Loucy (cell line): ENCODE results near the gene PTPRN2.

ENCODE experiments used
- H2AFZ ChIP-seq: fragments of 200-600 bp; sonication (generic); 2 replicates; pipeline ENCODE4 v1.6.0; 2016; ENCODE audit warnings: antibody characterized with exemption, mild to moderate bottlenecking, low read length, moderate library complexity
- H3F3A ChIP-seq: fragments of 200-600 bp; 2 replicates; pipeline ENCODE4 v1.6.0; 2016; ENCODE audit warnings: antibody characterized with exemption, low read depth, mild to moderate bottlenecking
- H3K27me3 ChIP-seq: fragments of 200-600 bp; sonication (generic); 2 replicates; pipeline ENCODE4 v1.6.1; 2014; ENCODE audit warnings: low read length, mild to moderate bottlenecking; ENCODE audit not compliant: insufficient read depth, poor library complexity, severe bottlenecking
- H3K36me3 ChIP-seq: fragments of 200-600 bp; sonication (generic); 2 replicates; pipeline ENCODE4 v1.6.1; 2016; ENCODE audit warnings: low read length; ENCODE audit not compliant: insufficient read depth
- H3K4me1 ChIP-seq: fragments of 200-600 bp; sonication (generic); 2 replicates; pipeline ENCODE4 v1.5.1; 2014; ENCODE audit warnings: low read length, mild to moderate bottlenecking; ENCODE audit not compliant: insufficient read depth, poor library complexity, severe bottlenecking
- H3K4me2 ChIP-seq: fragments of 200-600 bp; sonication (generic); 2 replicates; pipeline ENCODE4 v1.6.0; 2014; ENCODE audit warnings: antibody characterized with exemption, low read length, low read depth, mild to moderate bottlenecking; ENCODE audit not compliant: poor library complexity, severe bottlenecking
- H3K4me3 ChIP-seq: fragments of 200-600 bp; sonication (generic); 2 replicates; pipeline ENCODE4 v1.5.1; 2014; ENCODE audit warnings: low read length, mild to moderate bottlenecking, mixed read lengths; ENCODE audit not compliant: poor library complexity, severe bottlenecking
- H3K79me2 ChIP-seq: fragments of 200-600 bp; sonication (generic); 2 replicates; pipeline ENCODE4 v1.6.1; 2014; ENCODE audit warnings: low read length; ENCODE audit not compliant: insufficient read depth
- H3K9ac ChIP-seq: fragments of 200-600 bp; sonication (generic); 2 replicates; pipeline ENCODE4 v1.6.0; 2014; ENCODE audit warnings: mild to moderate bottlenecking, low read depth, low read length, moderate library complexity; ENCODE audit not compliant: poor library complexity, severe bottlenecking
- H3K9me2 ChIP-seq: fragments of 200-600 bp; sonication (generic); replicated peaks from 2 replicates; pipeline ENCODE4 v1.6.1; 2016; ENCODE audit warnings: low read depth, low read length, mixed read lengths
- H3K9me3 ChIP-seq: fragments of 200-600 bp; sonication (generic); 2 replicates; pipeline ENCODE4 v1.6.1; 2014; ENCODE audit warnings: mild to moderate bottlenecking, antibody characterized with exemption, low read length, low read depth; ENCODE audit not compliant: insufficient read depth
- H4K20me1 ChIP-seq: fragments of 200-600 bp; sonication (generic); 2 replicates; pipeline ENCODE4 v1.6.0; 2014; ENCODE audit warnings: antibody characterized with exemption, low read length, mild to moderate bottlenecking; ENCODE audit not compliant: insufficient read depth, poor library complexity, severe bottlenecking
- EZH2phosphoT487 ChIP-seq: fragments of 200-600 bp; IDR thresholded peaks from 2 replicates; pipeline ENCODE4 v1.6.1; 2018; ENCODE audit warnings: antibody characterized with exemption, mild to moderate bottlenecking, moderate library complexity, borderline replicate concordance
- TF ChIP-seq, protein P1 (sequence below): fragments of 200-600 bp; sonication (generic); conservative IDR thresholded peaks from 2 replicates; pipeline ENCODE4 v1.5.1; 2014; ENCODE audit warnings: mild to moderate bottlenecking, antibody characterized with exemption, low read length

PTPRN2 gene

DNA sequence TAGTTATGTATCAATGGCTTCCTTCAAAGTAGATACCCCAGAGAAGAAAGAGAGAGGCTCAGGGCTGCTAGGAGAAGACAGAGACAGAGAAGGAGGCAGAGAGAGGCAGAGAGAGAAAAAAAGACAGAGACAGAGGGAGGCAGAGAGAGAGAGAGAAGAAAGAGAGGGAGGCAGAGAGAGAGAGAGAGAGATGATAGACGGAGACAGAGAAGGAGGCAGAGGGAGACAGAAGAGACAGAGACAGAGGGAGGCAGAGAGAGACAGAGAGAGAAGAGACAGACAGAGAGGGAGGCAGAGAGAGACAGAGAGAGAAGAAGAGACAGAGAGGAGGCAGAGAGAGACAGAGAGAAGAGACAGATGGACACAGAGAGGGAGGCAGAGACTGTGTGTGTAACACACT, 1062.9 kb downstream of the PTPRN2 start:
- H3K4me1 ChIP-seq, result no peaks in the 10 kb centered on the region
- no peaks in the 10 kb centered on the region for H3K9me2 ChIP-seq
- H4K20me1 ChIP-seq, result no peaks in the 10 kb centered on the region
- no peaks in the 10 kb centered on the region for H3K27me3 ChIP-seq
- H3K4me2 ChIP-seq, result no peak overlapping the region
- no peaks in the 10 kb centered on the region for H3K79me2 ChIP-seq
- no peaks in the 10 kb centered on the region for H3K9me3 ChIP-seq
- no peaks in the 10 kb centered on the region for H3K36me3 ChIP-seq
- H2AFZ ChIP-seq, result no peak overlapping the region
- no peak for TF ChIP-seq EZH2phosphoT487
- H3K9ac ChIP-seq, result no peak overlapping the region
- H3F3A ChIP-seq, result no peaks in the 10 kb centered on the region
- no peak overlapping the region for H3K4me3 ChIP-seq

DNA sequence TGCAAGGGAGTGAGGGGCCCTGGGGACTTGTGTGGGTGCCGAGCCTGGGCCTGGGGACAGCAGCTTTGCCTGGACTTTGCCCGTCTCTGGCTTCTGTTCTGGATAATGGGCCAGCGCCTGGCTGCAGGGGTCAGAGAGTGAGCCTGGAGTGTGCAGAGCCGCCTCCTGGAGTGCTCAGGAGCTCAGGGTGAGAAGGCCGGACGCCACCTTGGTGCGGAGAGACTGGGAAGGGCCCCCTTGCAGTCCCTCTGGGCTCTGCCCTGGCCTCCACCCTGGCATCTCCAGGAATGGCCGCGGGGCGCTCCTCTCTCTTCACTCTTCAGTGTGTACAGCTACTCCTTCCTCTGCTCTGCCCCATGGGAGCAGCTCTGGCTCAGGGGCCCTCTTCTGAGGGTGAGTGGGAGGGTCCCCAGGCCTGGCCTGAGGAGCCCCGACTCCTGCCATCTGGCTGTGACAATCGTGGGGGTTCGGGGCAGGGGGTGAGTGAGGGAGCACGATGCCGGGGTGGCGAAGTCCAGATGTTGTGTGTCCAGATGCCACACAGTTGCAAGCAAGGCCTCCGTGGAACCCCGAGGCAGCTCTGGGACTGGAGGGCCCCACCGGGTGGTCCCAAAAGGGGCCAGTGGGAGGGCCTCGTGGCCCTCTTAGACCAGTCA, 1063.7 kb downstream of the PTPRN2 start:
- no peak overlapping the region for H3K9ac ChIP-seq
- H3K79me2 ChIP-seq, result no peaks in the 10 kb centered on the region
- H3K4me3 ChIP-seq, result no peak overlapping the region
- no peak for TF ChIP-seq EZH2phosphoT487
- TF ChIP-seq, protein P1, sequence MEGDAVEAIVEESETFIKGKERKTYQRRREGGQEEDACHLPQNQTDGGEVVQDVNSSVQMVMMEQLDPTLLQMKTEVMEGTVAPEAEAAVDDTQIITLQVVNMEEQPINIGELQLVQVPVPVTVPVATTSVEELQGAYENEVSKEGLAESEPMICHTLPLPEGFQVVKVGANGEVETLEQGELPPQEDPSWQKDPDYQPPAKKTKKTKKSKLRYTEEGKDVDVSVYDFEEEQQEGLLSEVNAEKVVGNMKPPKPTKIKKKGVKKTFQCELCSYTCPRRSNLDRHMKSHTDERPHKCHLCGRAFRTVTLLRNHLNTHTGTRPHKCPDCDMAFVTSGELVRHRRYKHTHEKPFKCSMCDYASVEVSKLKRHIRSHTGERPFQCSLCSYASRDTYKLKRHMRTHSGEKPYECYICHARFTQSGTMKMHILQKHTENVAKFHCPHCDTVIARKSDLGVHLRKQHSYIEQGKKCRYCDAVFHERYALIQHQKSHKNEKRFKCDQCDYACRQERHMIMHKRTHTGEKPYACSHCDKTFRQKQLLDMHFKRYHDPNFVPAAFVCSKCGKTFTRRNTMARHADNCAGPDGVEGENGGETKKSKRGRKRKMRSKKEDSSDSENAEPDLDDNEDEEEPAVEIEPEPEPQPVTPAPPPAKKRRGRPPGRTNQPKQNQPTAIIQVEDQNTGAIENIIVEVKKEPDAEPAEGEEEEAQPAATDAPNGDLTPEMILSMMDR, result no peak
- H2AFZ ChIP-seq, result no peak overlapping the region
- no peaks in the 10 kb centered on the region for H3F3A ChIP-seq
- H3K4me2 ChIP-seq, result no peak overlapping the region
- H3K4me1 ChIP-seq, result no peaks in the 10 kb centered on the region
- H3K9me2 ChIP-seq, result no peaks in the 10 kb centered on the region
- H3K9me3 ChIP-seq, result no peaks in the 10 kb centered on the region
- H3K36me3 ChIP-seq, result no peaks in the 10 kb centered on the region
- no peaks in the 10 kb centered on the region for H3K27me3 ChIP-seq
- H4K20me1 ChIP-seq, result no peaks in the 10 kb centered on the region

DNA sequence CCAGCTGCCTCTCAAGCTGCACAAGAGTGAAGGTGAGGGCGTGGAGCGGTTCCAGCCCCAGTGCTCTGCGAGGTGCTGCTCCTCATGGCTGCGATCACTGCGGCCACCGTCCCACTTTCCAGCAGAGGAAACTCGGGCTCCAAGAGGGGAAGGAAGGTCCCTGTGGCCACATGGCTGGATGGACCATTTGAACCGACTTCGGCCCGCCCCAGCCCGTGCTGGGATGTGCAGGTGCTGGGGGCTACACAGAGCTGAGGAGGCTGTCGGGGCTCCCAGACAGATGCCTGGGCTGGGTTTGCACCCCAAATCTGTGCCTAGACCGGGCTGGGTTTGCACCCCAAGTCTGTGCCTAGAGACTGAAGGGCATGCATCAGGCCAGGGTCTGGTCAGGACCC, 1064.3 kb downstream of the PTPRN2 start:
- H3K4me2 ChIP-seq, result no peak overlapping the region

More for the DNA sequence above, 1064.3 kb downstream of the PTPRN2 start:
- H3K9ac ChIP-seq, result no peak overlapping the region
- TF ChIP-seq EZH2phosphoT487, result no peak
- TF ChIP-seq, protein P1, result no peak
- no peaks in the 10 kb centered on the region for H3K36me3 ChIP-seq
- no peaks in the 10 kb centered on the region for H3K9me2 ChIP-seq
- H3K27me3 ChIP-seq, result no peaks in the 10 kb centered on the region
- H2AFZ ChIP-seq, result no peak overlapping the region
- no peaks in the 10 kb centered on the region for H3K79me2 ChIP-seq
- H3K4me3 ChIP-seq, result no peak overlapping the region
- H4K20me1 ChIP-seq, result no peaks in the 10 kb centered on the region
- no peaks in the 10 kb centered on the region for H3K9me3 ChIP-seq
- H3K4me1 ChIP-seq, result no peaks in the 10 kb centered on the region
- no peaks in the 10 kb centered on the region for H3F3A ChIP-seq
